NT2/D1 (cell line): ENCODE measurements around the gene INTS2.

Experiments
- DNase-seq: peaks from one replicate; pipeline ENCODE4 v3.0.0-alpha.2; 2011; ENCODE audit warnings: low read depth, low spot score
- H3K27me3 ChIP-seq: 2 replicates; pipeline ENCODE4 v1.6.0; 2011; ENCODE audit warnings: mild to moderate bottlenecking; ENCODE audit not compliant: insufficient read length, insufficient read depth
- H3K36me3 ChIP-seq: 2 replicates; pipeline ENCODE4 v1.6.1; 2011; ENCODE audit warnings: mild to moderate bottlenecking, low read length, mixed read lengths; ENCODE audit not compliant: insufficient read depth, insufficient read length
- H3K4me1 ChIP-seq: 2 replicates; pipeline ENCODE4 v1.5.1; 2011; ENCODE audit not compliant: insufficient read depth, insufficient read length
- H3K4me3 ChIP-seq: 2 replicates; pipeline ENCODE4 v1.5.1; 2011; ENCODE audit warnings: low read depth; ENCODE audit not compliant: insufficient read length
- H3K9ac ChIP-seq: 2 replicates; pipeline ENCODE4 v1.6.0; 2011; ENCODE audit warnings: low read depth; ENCODE audit not compliant: insufficient read length
- H3K9me3 ChIP-seq: 2 replicates; pipeline ENCODE4 v1.5.1; 2011; ENCODE audit warnings: mild to moderate bottlenecking, low read length; ENCODE audit not compliant: insufficient read depth
- SUZ12 ChIP-seq: IDR thresholded peaks from 2 replicates; pipeline ENCODE4 v1.6.1; 2011; ENCODE audit not compliant: insufficient read length, insufficient read depth; ENCODE audit errors: extremely low read depth
- YY1 ChIP-seq: IDR thresholded peaks from 2 replicates; pipeline ENCODE4 v1.6.1; 2011; ENCODE audit not compliant: insufficient read length, insufficient read depth
- ZNF274 ChIP-seq: IDR thresholded peaks from 2 replicates; pipeline ENCODE4 v1.6.1; 2011; ENCODE audit warnings: mild to moderate bottlenecking, low read depth, low read length

Gene INTS2

DNA sequence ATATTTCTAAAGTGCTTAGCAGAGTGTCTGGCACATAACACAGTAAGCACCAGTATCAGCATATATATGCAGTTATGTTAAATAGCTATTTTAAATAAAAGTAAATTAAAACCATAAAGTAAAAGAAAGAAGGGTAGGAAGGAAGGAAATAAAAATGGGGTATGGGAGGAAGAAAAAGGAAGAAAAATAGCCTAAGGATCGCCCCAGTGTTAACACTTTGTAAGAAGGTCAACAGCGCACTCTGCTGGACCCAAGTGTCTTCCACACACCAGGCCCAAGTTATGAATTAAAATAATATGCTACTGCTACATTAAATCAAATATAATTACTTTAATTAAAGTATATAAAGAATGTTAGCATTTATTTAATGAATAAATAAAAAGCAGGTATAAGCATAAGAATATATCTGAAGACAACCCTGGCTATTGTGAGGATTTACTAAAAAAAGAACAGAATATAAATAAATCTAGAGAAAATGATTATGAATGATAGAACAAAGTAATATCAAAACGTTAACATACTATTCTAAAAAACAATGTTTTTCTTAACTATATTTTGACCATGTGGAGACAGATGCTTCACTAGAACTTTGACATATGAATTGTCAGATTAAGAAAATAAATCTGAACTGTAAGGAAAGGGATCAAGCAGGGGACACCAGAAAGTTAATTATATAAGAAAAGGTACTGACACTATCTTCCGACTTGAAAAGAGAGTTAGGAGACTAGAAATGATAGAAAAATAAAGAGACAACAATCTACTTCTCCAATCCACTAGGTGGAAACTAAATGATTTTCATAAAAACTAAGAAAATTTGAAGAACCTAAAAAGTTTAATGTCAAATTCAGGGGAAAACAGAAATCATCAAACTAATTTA, 90.4 kb downstream of the INTS2 start:
- Histone ChIP-seq H3K4me1 (no peaks in the 10 kb centered on the region), H3K9ac (no peak overlapping the region), H3K4me3 (no peak overlapping the region), H3K9me3 (no peaks in the 10 kb centered on the region), H3K36me3 (peaks cover 9% of the 10 kb centered on the region), H3K27me3 (no peaks in the 10 kb centered on the region)
- TF ChIP-seq YY1 (no peak), SUZ12 (no peak), ZNF274 (no peak)
- peak; percentile 11 for DNase-seq

DNA sequence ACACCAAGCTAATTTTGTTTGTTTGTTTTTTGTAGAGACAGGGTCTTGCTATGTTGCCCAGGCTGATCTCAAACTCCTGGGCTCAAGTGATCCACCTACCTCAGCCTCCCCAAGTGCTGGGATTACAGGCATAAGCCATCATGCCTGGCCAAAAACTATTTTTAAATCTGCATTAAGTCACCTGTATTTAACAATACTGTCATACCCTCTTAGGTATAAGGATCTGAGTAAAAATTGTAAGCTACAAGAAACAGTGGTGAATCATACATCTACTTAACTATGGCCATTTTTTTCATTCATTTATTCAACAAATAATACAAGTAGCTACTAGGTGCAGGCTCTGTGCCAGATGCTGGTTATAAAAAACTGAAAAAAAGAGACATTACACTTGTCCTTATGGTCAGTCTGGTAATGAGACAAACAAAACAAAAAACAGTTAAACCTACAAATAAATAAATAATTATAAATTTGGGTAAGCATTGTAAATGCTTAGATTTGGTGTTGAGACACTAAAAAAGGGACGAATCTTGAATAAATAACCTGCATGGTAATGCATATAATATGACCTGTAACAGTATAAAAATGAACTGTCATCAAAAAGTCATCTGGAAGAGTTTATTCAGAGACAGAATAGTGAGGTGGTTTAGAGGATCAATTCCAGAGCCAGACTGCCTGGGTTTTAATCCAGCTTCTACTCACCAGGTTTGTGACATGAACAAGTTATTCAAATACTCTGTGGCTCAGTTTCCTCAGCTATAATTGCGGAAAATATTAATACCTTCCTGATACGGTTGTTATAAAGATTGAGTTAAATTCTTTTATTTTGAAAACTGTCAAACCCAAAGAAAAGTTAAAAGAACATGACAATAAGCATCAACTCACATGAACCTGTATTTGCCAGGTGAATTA, 91.3 kb downstream of the INTS2 start:
- no peak for DNase-seq
- H3K9ac ChIP-seq: no peak overlapping the region
- H3K4me3 ChIP-seq: no peak overlapping the region
- no peaks in the 10 kb centered on the region for H3K27me3 ChIP-seq
- H3K36me3 ChIP-seq: peaks cover 8% of the 10 kb centered on the region
- no peak for TF ChIP-seq YY1
- no peak for TF ChIP-seq ZNF274
- no peak for TF ChIP-seq SUZ12
- no peaks in the 10 kb centered on the region for H3K4me1 ChIP-seq
- no peaks in the 10 kb centered on the region for H3K9me3 ChIP-seq

DNA sequence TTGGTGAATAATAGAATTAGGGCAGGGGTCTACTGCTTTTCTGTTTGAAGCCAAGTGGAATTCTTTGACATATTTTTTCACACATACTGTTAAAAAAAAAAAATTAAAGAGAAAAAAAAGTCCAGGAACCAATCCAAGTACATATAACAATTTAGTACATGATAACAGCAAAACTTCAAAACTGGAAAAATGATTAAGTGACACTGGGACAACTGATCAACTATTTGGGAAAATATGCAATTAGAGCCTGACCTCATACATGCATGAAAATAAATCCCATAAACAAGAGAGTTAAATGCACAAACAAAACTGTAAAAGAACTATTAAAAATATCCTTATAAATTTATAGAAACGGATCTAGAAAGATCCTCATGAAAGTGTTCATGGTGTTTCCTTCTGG, 92.2 kb downstream of the INTS2 start:
- Histone ChIP-seq H3K9ac (no peak overlapping the region), H3K9me3 (no peaks in the 10 kb centered on the region), H3K4me1 (no peaks in the 10 kb centered on the region), H3K4me3 (no peak overlapping the region), H3K27me3 (no peaks in the 10 kb centered on the region), H3K36me3 (peaks cover 8% of the 10 kb centered on the region)
- no peak for TF ChIP-seq YY1
- no peak for TF ChIP-seq ZNF274
- TF ChIP-seq SUZ12: no peak
- no peak for DNase-seq

- H3K9ac ChIP-seq: no peak overlapping the region
- DNase-seq: no peak
- H3K36me3 ChIP-seq: peaks cover 5% of the 10 kb centered on the region
- no peaks in the 10 kb centered on the region for H3K27me3 ChIP-seq
- no peaks in the 10 kb centered on the region for H3K9me3 ChIP-seq
- H3K4me1 ChIP-seq: no peaks in the 10 kb centered on the region
- TF ChIP-seq ZNF274 (no peak), YY1 (no peak), SUZ12 (no peak)
- no peak overlapping the region for H3K4me3 ChIP-seq
Observed at GRCh38 chr17:61834610-61835009, 93.2 kb downstream of the INTS2 start.

- Histone ChIP-seq H3K4me3 (no peak overlapping the region), H3K4me1 (no peaks in the 10 kb centered on the region), H3K27me3 (no peaks in the 10 kb centered on the region), H3K9ac (no peak overlapping the region), H3K9me3 (peaks cover 2% of the 10 kb centered on the region; the same call in 1 of the 2 replicates), H3K36me3 (peaks cover 5% of the 10 kb centered on the region)
- DNase-seq: peak; percentile 9
- TF ChIP-seq SUZ12 (no peak), ZNF274 (no peak), YY1 (no peak)
Observed at GRCh38 chr17:61833536-61834193, 94.1 kb downstream of the INTS2 start.

DNA sequence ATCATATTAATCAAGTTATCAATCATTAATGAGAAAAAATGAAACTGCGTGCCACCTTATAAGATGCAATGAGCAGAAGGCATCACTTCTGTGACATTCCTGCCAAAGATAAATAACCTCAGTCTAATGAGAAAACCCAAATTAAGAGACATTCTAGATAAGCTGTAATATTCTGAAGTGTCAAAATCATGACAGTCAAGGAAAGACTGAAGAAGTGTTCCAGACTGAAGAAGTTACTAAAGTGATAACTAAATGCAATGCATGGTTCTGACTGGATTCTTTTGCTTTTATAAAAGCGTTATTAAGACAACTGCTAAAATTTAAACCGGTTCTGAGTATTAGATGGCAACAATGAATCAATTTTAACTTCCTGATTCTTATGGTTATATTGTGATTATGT, 95.3 kb downstream of the INTS2 start:
- no peak for DNase-seq

More for the DNA sequence above, 95.3 kb downstream of the INTS2 start:
- Histone ChIP-seq H3K36me3 (peaks cover 11% of the 10 kb centered on the region), H3K4me1 (no peaks in the 10 kb centered on the region), H3K9me3 (peaks cover 11% of the 10 kb centered on the region), H3K9ac (no peak overlapping the region), H3K27me3 (no peaks in the 10 kb centered on the region), H3K4me3 (no peak overlapping the region)
- TF ChIP-seq SUZ12 (no peak), ZNF274 (no peak), YY1 (no peak)
